Measurements from ENCODE around the gene CERS1. TPM values are rescaled to one million over a fixed set of nuclear protein-coding genes. Genes with fewer than 3 reads are reported as not detected.

The CERS1 gene
- total RNA-seq, 1 experiment from 2014 or later: 11.4 TPM

GRCh38 chr19:18833141-18833476 is 62.8 kb downstream of the CERS1 start:
- DNase-seq (ENCODE audit: low spot score): no peak
- ChIA-PET CTCF (interaction anchor here (1.4 kb wide), 1 partner anchor 23 kb away, joined by 4 read pairs; no protein-coding TSS in a partner anchor), POLR2A (ENCODE audit: low non-redundant PET) (no interaction called here)
- peak overlapping the region; percentile 93 for H3K27ac ChIP-seq (ENCODE audit: low read depth, low read length, poor library complexity, severe bottlenecking)
- H3K36me3 ChIP-seq (ENCODE audit: insufficient read depth, low read length, poor library complexity, severe bottlenecking): peaks cover 21% of the 10 kb centered on the region
- intact Hi-C loops (cut with micrococcal nuclease; ENCODE audit: unreplicated experiment): no loop called here
- peak overlapping the region; percentile 79 for H3K4me3 ChIP-seq (ENCODE audit: low read depth, low read length, poor library complexity, severe bottlenecking)
- no peaks in the 10 kb centered on the region for H3K9me3 ChIP-seq (ENCODE audit: low read depth, low read length, poor library complexity, severe bottlenecking)
- no TSS peak for BruUV-seq (replicated peaks)
- no peak for TF ChIP-seq EZH2 (IDR thresholded peaks at IDR 0.05; ENCODE audit: borderline replicate concordance, low read depth, low read length, poor library complexity, severe bottlenecking)
- no peak for TF ChIP-seq CTCF (conservative IDR thresholded peaks at IDR 0.05; ENCODE audit: low read depth, low read length)
- peaks cover 12% of the 10 kb centered on the region for H3K4me1 ChIP-seq (ENCODE audit: insufficient read depth, low read length, poor library complexity, severe bottlenecking)
- no peaks in the 10 kb centered on the region for H3K27me3 ChIP-seq (replicated peaks; ENCODE audit: insufficient read depth, low read depth, low read length, poor library complexity)

- Histone ChIP-seq H3K27ac (ENCODE audit: low read depth, low read length, poor library complexity, severe bottlenecking) (peak overlapping the region; percentile 93), H3K9me3 (ENCODE audit: low read depth, low read length, poor library complexity, severe bottlenecking) (peaks cover under 1% of the 10 kb centered on the region), H3K4me1 (ENCODE audit: insufficient read depth, low read length, poor library complexity, severe bottlenecking) (peaks cover 12% of the 10 kb centered on the region), H3K4me3 (ENCODE audit: low read depth, low read length, poor library complexity, severe bottlenecking) (peak overlapping the region; percentile 79), H3K36me3 (ENCODE audit: insufficient read depth, low read length, poor library complexity, severe bottlenecking) (peaks cover 16% of the 10 kb centered on the region), H3K27me3 (replicated peaks; ENCODE audit: insufficient read depth, low read depth, low read length, poor library complexity) (no peaks in the 10 kb centered on the region)
- no peak for DNase-seq (ENCODE audit: low spot score)
- CTCF ChIA-PET: interaction anchor here (0.6 to 1.6 kb wide), 4 partner anchors 15 to 155 kb away, joined by 3 to 5 read pairs (median 4); no protein-coding TSS in a partner anchor
- no TSS peak for BruUV-seq (replicated peaks)
- no peak for TF ChIP-seq EZH2 (IDR thresholded peaks at IDR 0.05; ENCODE audit: borderline replicate concordance, low read depth, low read length, poor library complexity, severe bottlenecking)
- TF ChIP-seq CTCF (conservative IDR thresholded peaks at IDR 0.05; ENCODE audit: low read depth, low read length): 0 out of 2 replicates have a peak, but pooled peaks have one; percentile 22
- intact Hi-C loops (cut with micrococcal nuclease; ENCODE audit: unreplicated experiment): no loop called here
- POLR2A ChIA-PET (ENCODE audit: low non-redundant PET): no interaction called here
These were observed 63.4 kb downstream of the CERS1 start for GRCh38 chr19:18832306-18833140.

GRCh38 chr19:18831524-18832305 is 64.2 kb downstream of the CERS1 start, which contains the start of gene UPF1:
TSS of gene UPF1 (plus strand) at chr19:18831959. CDS start at chr19:18832210, 251 bp downstream.
- DNase-seq (ENCODE audit: low spot score): peak; percentile 97
- Histone ChIP-seq H3K27me3 (replicated peaks; ENCODE audit: insufficient read depth, low read depth, low read length, poor library complexity) (no peaks in the 10 kb centered on the region), H3K4me3 (ENCODE audit: low read depth, low read length, poor library complexity, severe bottlenecking) (peak within 1 kb of the TSS; percentile 79), H3K36me3 (ENCODE audit: insufficient read depth, low read length, poor library complexity, severe bottlenecking) (peaks cover 16% of the 10 kb centered on the region), H3K9me3 (ENCODE audit: low read depth, low read length, poor library complexity, severe bottlenecking) (peaks cover 7% of the 10 kb centered on the region), H3K27ac (ENCODE audit: low read depth, low read length, poor library complexity, severe bottlenecking) (peak within 1 kb of the TSS; percentile 93), H3K4me1 (ENCODE audit: insufficient read depth, low read length, poor library complexity, severe bottlenecking) (peaks cover 12% of the 10 kb centered on the region)
- POLR2A ChIA-PET (ENCODE audit: low non-redundant PET): no interaction called here
- intact Hi-C loops (cut with micrococcal nuclease; ENCODE audit: unreplicated experiment): no loop called here
- no peak for TF ChIP-seq CTCF (conservative IDR thresholded peaks at IDR 0.05; ENCODE audit: low read depth, low read length)
- no peak for TF ChIP-seq EZH2 (IDR thresholded peaks at IDR 0.05; ENCODE audit: borderline replicate concordance, low read depth, low read length, poor library complexity, severe bottlenecking)
- BruUV-seq (replicated peaks): no TSS peak
- CTCF ChIA-PET: interaction anchor here (0.6 to 1.6 kb wide), 4 partner anchors 16 to 155 kb away, joined by 3 to 5 read pairs (median 4); no protein-coding TSS in a partner anchor
